Measurements from ENCODE around the gene TMEM267. TPM values are rescaled to one million over a fixed set of nuclear protein-coding genes. Genes with fewer than 3 reads are reported as not detected.

TMEM267 gene
- total and polyA plus RNA-seq, 2 donors (not counting 1 experiment from before 2014, with no cell fraction given), result 11.3 to 15.0 TPM

DNA sequence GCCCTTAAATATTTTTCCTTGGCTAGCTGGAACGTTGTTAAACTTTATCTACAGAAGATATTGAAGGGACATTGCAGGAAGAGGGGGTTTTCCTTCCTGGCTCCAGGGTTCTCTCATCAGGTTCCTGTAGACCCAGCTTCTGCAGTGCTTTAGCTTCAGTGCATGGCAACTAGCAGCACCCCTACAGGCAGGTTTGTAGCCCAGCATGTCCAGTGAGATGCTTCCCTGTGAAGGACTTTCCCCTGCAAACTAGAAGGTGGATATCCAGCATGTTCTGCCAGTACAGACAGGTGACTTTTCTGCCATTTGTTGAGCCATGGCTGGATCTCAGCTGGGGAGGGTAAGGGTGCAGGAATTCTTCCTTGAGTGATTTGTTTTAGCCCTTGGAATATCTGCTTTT lies 81.8 kb downstream of the TMEM267 start:
- CTCF ChIA-PET, result no interaction called here
- H3K9ac ChIP-seq (ENCODE audit: low read length), result no peak overlapping the region
- no peak for DNase-seq

DNA sequence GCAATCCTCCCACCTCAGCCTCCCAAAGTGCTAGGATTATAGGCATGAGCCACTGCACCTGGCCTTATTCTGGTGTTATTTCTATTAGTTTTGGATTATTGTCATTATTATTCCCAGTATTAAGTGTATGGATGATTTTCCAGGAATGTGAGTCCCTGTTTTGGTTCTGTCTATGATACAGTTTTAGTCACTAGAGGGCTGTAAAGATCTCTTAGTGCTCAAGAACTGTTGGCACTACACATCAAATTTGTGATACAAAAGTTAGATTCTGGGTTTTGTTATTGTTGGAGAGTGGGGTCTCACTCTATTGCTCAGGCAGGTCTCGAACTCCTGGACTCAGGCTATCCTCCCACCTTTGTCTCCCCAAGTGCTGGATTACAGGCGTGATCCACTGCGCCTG lies 83.6 kb downstream of the TMEM267 start:
- no peak overlapping the region for H3K4me2 ChIP-seq (replicated peaks; ENCODE audit: low read depth, low read length, poor library complexity, severe bottlenecking)
- no peaks in the 10 kb centered on the region for H3K27me3 ChIP-seq (replicated peaks in 1 of 4; ENCODE audit: control extremely low read depth in 1 of 4, control insufficient read depth in 3 of 4, insufficient read depth in 4 of 4, low read length in 3 of 4)
- ChIA-PET CTCF (interaction anchor here (2.8 kb wide), 1 partner anchor 10 kb away, joined by 14 read pairs; no protein-coding TSS in a partner anchor), POLR2A (no interaction called here)
- Mint-ChIP-seq H3K4me1 (peaks cover 21% of the 10 kb centered on the region), H3K9me3 (ENCODE audit: insufficient read depth) (peaks cover 4% of the 10 kb centered on the region), H3K27me3 (no peaks in the 10 kb centered on the region), H3K27ac (no peak overlapping the region), H3K4me3 (no peak overlapping the region)
- DNase-seq (no peak), ATAC-seq (ENCODE audit: low read depth) (no peak)
- H4K20me1 ChIP-seq (ENCODE audit: control insufficient read depth, insufficient read depth, low read length, poor library complexity, severe bottlenecking), result no peaks in the 10 kb centered on the region
- no peak overlapping the region for H2AFZ ChIP-seq (ENCODE audit: insufficient read depth, low read depth, low read length, poor library complexity, severe bottlenecking)
- peaks cover 9 to 10% of the 10 kb centered on the region in 2 donors for H3K4me1 ChIP-seq (ENCODE audit: control insufficient read depth in 2 of 2, insufficient read depth in 2 of 2, low read length in 2 of 2)
- no peak for TF ChIP-seq EZH2 (IDR thresholded peaks at IDR 0.05; ENCODE audit: borderline replicate concordance, insufficient read depth, low read depth, low read length, poor library complexity, severe bottlenecking)
- no peak overlapping the region for H3K4me3 ChIP-seq (ENCODE audit: control extremely low read depth in 1 of 5, extremely low read depth in 1 of 5, insufficient read depth in 1 of 5, low read depth in 2 of 5, low read length in 4 of 5)
- no peak overlapping the region for H3K27ac ChIP-seq (ENCODE audit: low read length in 2 of 2)
- H3K36me3 ChIP-seq (replicated peaks in 1 of 2; ENCODE audit: control extremely low read depth in 1 of 2, control insufficient read depth in 1 of 2, extremely low read depth in 1 of 2, insufficient read depth in 2 of 2, low read length in 1 of 2), result no peaks in the 10 kb centered on the region
- no peak overlapping the region for H3K9ac ChIP-seq (ENCODE audit: low read length)
- WGBS (ENCODE audit: insufficient coverage), result no CpG with 5 or more reads among the region's 3 CpGs
- intact Hi-C loops (cut with micrococcal nuclease), result no loop called here
- peaks cover 0 to 6% (median 0%) of the 10 kb centered on the region in 3 donors for H3K9me3 ChIP-seq (ENCODE audit: control extremely low read depth in 1 of 3, control insufficient read depth in 2 of 3, insufficient read depth in 1 of 3, low read length in 2 of 3)
- peaks cover 20% of the 10 kb centered on the region for H3K79me2 ChIP-seq (ENCODE audit: control insufficient read depth, insufficient read depth, low read length)

More for the DNA sequence above, 81.8 kb downstream of the TMEM267 start:
- POLR2A ChIA-PET, result no interaction called here
- H3K4me3 ChIP-seq (ENCODE audit: control extremely low read depth in 1 of 5, extremely low read depth in 1 of 5, insufficient read depth in 1 of 5, low read depth in 2 of 5, low read length in 4 of 5), result no peak overlapping the region
- peaks cover 5 to 6% of the 10 kb centered on the region in 2 donors for H3K4me1 ChIP-seq (ENCODE audit: control insufficient read depth in 2 of 2, insufficient read depth in 2 of 2, low read length in 2 of 2)
- no peaks in the 10 kb centered on the region for H3K36me3 ChIP-seq (replicated peaks in 1 of 2; ENCODE audit: control extremely low read depth in 1 of 2, control insufficient read depth in 1 of 2, extremely low read depth in 1 of 2, insufficient read depth in 2 of 2, low read length in 1 of 2)
- WGBS (ENCODE audit: insufficient coverage), result no CpG with 5 or more reads among the region's 1 CpG
- H3K27ac ChIP-seq (ENCODE audit: low read length in 2 of 2), result no peak overlapping the region
- H2AFZ ChIP-seq (ENCODE audit: insufficient read depth, low read depth, low read length, poor library complexity, severe bottlenecking), result no peak overlapping the region
- TF ChIP-seq EZH2 (IDR thresholded peaks at IDR 0.05; ENCODE audit: borderline replicate concordance, insufficient read depth, low read depth, low read length, poor library complexity, severe bottlenecking), result no peak
- TF ChIP-seq, protein P1, sequence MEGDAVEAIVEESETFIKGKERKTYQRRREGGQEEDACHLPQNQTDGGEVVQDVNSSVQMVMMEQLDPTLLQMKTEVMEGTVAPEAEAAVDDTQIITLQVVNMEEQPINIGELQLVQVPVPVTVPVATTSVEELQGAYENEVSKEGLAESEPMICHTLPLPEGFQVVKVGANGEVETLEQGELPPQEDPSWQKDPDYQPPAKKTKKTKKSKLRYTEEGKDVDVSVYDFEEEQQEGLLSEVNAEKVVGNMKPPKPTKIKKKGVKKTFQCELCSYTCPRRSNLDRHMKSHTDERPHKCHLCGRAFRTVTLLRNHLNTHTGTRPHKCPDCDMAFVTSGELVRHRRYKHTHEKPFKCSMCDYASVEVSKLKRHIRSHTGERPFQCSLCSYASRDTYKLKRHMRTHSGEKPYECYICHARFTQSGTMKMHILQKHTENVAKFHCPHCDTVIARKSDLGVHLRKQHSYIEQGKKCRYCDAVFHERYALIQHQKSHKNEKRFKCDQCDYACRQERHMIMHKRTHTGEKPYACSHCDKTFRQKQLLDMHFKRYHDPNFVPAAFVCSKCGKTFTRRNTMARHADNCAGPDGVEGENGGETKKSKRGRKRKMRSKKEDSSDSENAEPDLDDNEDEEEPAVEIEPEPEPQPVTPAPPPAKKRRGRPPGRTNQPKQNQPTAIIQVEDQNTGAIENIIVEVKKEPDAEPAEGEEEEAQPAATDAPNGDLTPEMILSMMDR (IDR thresholded peaks at IDR 0.05), result no peak
- H3K9me3 ChIP-seq (ENCODE audit: control extremely low read depth in 1 of 3, control insufficient read depth in 2 of 3, insufficient read depth in 1 of 3, low read length in 2 of 3), result peaks cover 0 to 6% (median 0%) of the 10 kb centered on the region in 3 donors
- ATAC-seq (ENCODE audit: low read depth), result no peak
- Mint-ChIP-seq H3K27ac (no peak overlapping the region), H3K4me3 (no peak overlapping the region), H3K4me1 (peaks cover 10% of the 10 kb centered on the region), H3K27me3 (no peaks in the 10 kb centered on the region), H3K9me3 (ENCODE audit: insufficient read depth) (peaks cover 7% of the 10 kb centered on the region)
- no peaks in the 10 kb centered on the region for H3K27me3 ChIP-seq (replicated peaks in 1 of 4; ENCODE audit: control extremely low read depth in 1 of 4, control insufficient read depth in 3 of 4, insufficient read depth in 4 of 4, low read length in 3 of 4)
- no peak overlapping the region for H3K4me2 ChIP-seq (replicated peaks; ENCODE audit: low read depth, low read length, poor library complexity, severe bottlenecking)
- H3K79me2 ChIP-seq (ENCODE audit: control insufficient read depth, insufficient read depth, low read length), result peaks cover 12% of the 10 kb centered on the region
- intact Hi-C loops (cut with micrococcal nuclease), result no loop called here
- no peaks in the 10 kb centered on the region for H4K20me1 ChIP-seq (ENCODE audit: control insufficient read depth, insufficient read depth, low read length, poor library complexity, severe bottlenecking)

Data from B cell (primary cell).